ENCODE data around the gene OCSTAMP.

DNA sequence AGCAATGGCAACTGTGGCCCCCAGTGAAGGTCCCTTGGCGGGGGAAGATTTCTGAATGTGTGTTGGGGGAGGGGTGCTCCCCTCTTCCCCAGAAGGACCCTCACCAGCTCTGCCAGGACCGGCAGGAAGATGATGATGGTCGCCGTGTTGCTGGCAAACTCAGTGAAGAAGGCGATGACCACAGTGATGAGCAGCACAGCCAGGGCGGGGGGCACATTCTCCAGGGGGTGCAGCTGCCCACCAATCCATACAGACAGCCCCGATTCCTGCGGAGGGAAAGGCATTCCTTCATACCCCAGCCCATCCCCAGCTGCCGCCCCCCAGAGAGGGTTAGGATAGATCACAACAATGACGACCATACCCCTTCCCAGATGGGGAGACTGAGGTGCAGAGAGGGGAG lies 15.7 kb upstream of the OCSTAMP start:
- TF ChIP-seq, protein P1, sequence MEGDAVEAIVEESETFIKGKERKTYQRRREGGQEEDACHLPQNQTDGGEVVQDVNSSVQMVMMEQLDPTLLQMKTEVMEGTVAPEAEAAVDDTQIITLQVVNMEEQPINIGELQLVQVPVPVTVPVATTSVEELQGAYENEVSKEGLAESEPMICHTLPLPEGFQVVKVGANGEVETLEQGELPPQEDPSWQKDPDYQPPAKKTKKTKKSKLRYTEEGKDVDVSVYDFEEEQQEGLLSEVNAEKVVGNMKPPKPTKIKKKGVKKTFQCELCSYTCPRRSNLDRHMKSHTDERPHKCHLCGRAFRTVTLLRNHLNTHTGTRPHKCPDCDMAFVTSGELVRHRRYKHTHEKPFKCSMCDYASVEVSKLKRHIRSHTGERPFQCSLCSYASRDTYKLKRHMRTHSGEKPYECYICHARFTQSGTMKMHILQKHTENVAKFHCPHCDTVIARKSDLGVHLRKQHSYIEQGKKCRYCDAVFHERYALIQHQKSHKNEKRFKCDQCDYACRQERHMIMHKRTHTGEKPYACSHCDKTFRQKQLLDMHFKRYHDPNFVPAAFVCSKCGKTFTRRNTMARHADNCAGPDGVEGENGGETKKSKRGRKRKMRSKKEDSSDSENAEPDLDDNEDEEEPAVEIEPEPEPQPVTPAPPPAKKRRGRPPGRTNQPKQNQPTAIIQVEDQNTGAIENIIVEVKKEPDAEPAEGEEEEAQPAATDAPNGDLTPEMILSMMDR (IDR thresholded peaks at IDR 0.05) = no peak
- no peak for TF ChIP-seq POLR2A (IDR thresholded peaks at IDR 0.05)
